ENCODE results near the gene ADGRL3. TPM values are rescaled to one million over a fixed set of nuclear protein-coding genes. Genes with fewer than 3 reads are reported as not detected.

ADGRL3 gene
- total RNA-seq, 1 donor from 2014 or later: 18.7 TPM

- Mint-ChIP-seq H3K36me3 (ENCODE audit: unreplicated experiment) (no peaks in the 10 kb centered on the region), H3K4me1 (ENCODE audit: unreplicated experiment) (peaks cover 5% of the 10 kb centered on the region), H3K27ac (ENCODE audit: unreplicated experiment) (no peak overlapping the region), H3K4me3 (ENCODE audit: unreplicated experiment) (no peak overlapping the region), H3K27me3 (ENCODE audit: unreplicated experiment) (no peaks in the 10 kb centered on the region), H3K9me3 (ENCODE audit: unreplicated experiment) (no peaks in the 10 kb centered on the region)
- no peak for TF ChIP-seq CTCF (IDR thresholded peaks at IDR 0.05)
- no peak for DNase-seq (ENCODE audit: extremely low spot score, unreplicated experiment)
Observed at GRCh38 chr4:61580721-61581377, 380.7 kb downstream of the ADGRL3 start.

DNA sequence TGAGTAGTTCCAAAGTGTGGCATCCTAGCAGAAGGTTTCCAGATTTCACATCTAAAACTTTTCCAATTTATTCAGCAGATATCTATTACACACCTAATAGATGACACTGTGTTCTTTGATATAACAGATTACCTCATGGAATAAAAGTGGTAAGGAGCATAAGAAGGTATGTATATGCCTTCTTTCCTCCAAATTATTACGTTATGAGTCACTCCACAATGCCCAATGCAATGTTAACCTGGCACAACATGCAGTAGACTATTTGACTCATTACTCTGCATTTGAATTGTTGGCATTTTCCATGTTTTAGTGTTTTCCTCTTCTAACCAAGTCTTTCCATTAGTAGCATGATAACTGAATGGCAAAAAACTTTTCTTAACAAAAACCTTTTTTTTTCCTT lies 383.6 kb downstream of the ADGRL3 start:
- TF ChIP-seq CTCF (IDR thresholded peaks at IDR 0.05): no peak
- Mint-ChIP-seq H3K4me1 (ENCODE audit: unreplicated experiment) (peaks cover 3% of the 10 kb centered on the region), H3K36me3 (ENCODE audit: unreplicated experiment) (no peaks in the 10 kb centered on the region), H3K27ac (ENCODE audit: unreplicated experiment) (no peak overlapping the region), H3K27me3 (ENCODE audit: unreplicated experiment) (no peaks in the 10 kb centered on the region), H3K9me3 (ENCODE audit: unreplicated experiment) (no peaks in the 10 kb centered on the region), H3K4me3 (ENCODE audit: unreplicated experiment) (no peak overlapping the region)
- DNase-seq (ENCODE audit: extremely low spot score, unreplicated experiment): no peak

DNA sequence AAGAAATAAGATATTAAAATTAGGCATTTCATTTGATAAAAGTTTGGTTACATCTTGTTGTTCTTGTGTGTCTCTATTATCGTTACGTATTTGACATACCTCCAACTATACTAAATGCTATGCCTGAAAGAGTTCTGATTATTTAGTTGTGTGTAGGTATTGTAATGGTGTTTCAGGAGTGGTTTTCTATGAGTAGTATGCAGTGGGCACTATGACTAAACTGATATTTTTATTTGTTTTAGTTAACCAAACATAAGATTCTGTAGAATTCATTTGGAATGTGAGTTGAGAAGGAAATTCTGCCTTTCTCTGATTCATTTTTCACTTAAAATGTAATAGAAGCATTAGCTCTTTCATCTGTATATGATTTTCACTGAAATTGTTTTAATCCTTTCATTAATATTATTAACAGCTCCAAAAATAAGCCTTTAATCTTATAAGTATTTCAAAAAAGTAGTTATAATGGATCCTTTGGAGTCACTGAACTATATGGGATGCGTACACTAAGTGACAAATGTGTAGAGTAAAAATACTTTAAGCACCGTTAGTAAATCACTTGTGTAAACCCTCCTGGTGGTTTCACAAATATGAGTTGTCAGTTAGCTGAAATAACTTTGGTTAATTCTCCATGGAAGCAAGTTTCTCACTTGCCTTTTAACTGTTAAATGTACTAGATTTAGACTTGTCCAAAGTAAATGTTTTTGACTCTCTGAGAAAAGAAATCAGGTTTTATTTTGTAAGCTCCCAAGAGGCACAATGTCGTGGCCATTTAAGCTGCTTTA lies 388.7 kb downstream of the ADGRL3 start:
- no peak for DNase-seq (ENCODE audit: extremely low spot score, unreplicated experiment)
- H3K4me3 Mint-ChIP-seq (ENCODE audit: unreplicated experiment): no peak overlapping the region
- H3K27me3 Mint-ChIP-seq (ENCODE audit: unreplicated experiment): no peaks in the 10 kb centered on the region
- no peaks in the 10 kb centered on the region for H3K9me3 Mint-ChIP-seq (ENCODE audit: unreplicated experiment)
- H3K27ac Mint-ChIP-seq (ENCODE audit: unreplicated experiment): no peak overlapping the region
- no peak for TF ChIP-seq CTCF (IDR thresholded peaks at IDR 0.05)
- no peaks in the 10 kb centered on the region for H3K36me3 Mint-ChIP-seq (ENCODE audit: unreplicated experiment)
- peaks cover 7% of the 10 kb centered on the region for H3K4me1 Mint-ChIP-seq (ENCODE audit: unreplicated experiment)

- Mint-ChIP-seq H3K27ac (ENCODE audit: unreplicated experiment) (no peak overlapping the region), H3K36me3 (ENCODE audit: unreplicated experiment) (no peaks in the 10 kb centered on the region), H3K27me3 (ENCODE audit: unreplicated experiment) (no peaks in the 10 kb centered on the region), H3K4me3 (ENCODE audit: unreplicated experiment) (no peak overlapping the region), H3K9me3 (ENCODE audit: unreplicated experiment) (no peaks in the 10 kb centered on the region), H3K4me1 (ENCODE audit: unreplicated experiment) (peaks cover 7% of the 10 kb centered on the region)
- TF ChIP-seq CTCF (IDR thresholded peaks at IDR 0.05): no peak
- no peak for DNase-seq (ENCODE audit: extremely low spot score, unreplicated experiment)
Observed at GRCh38 chr4:61590881-61591280, 390.8 kb downstream of the ADGRL3 start.

GRCh38 chr4:61596606-61597340 lies 396.6 kb downstream of the ADGRL3 start:
- Mint-ChIP-seq H3K4me1 (ENCODE audit: unreplicated experiment) (no peaks in the 10 kb centered on the region), H3K27me3 (ENCODE audit: unreplicated experiment) (no peaks in the 10 kb centered on the region), H3K9me3 (ENCODE audit: unreplicated experiment) (no peaks in the 10 kb centered on the region), H3K4me3 (ENCODE audit: unreplicated experiment) (no peak overlapping the region), H3K36me3 (ENCODE audit: unreplicated experiment) (no peaks in the 10 kb centered on the region), H3K27ac (ENCODE audit: unreplicated experiment) (no peak overlapping the region)
- TF ChIP-seq CTCF (IDR thresholded peaks at IDR 0.05): no peak
- no peak for DNase-seq (ENCODE audit: extremely low spot score, unreplicated experiment)

All from osteocyte (in vitro differentiated cells).